ENCODE results near the gene TMC7. TPM values are rescaled to one million over a fixed set of nuclear protein-coding genes. Genes with fewer than 3 reads are reported as not detected.
"Not testable (repeated sequence)": the region's sequence is repeated elsewhere in the genome, so short reads cannot be mapped to it uniquely, and the experiment has no call there.

Gene TMC7
- polyA plus RNA-seq, 1 of the 3 experiments (the other 2 are of a cell fraction), result 0.66 TPM

DNA sequence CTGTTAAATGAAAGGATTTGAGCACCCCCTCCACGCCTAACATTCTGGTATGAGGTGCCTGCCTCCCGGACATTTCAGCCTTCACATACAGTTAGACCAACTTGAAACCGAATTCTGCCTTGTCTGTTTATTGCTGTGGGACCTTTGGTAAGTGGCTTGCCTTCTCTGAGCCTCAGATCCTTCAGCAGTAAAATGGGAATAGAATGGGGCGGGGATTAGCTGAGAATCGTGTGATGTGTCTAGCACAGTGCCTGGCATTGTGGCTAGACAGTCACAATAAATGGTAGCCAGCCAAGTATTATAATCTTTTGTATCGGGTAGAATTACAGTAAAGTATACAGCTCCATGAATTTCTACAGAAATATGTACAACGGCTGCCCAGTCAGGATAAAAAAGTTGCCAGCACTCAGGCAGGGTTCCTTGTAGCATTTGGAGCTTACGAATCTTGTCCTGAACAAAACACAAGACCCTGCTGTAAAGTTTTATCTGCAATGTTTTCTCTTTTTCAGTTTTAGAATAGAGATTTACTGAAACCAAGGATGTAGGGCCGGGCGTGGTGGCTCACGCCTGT lies 786 bp downstream of the TMC7 start:
- Histone ChIP-seq H3K9me3 (no peaks in the 10 kb centered on the region), H3K4me1 (ENCODE audit: control insufficient read depth in 1 of 2, insufficient read depth in 2 of 2, low read depth in 1 of 2, low read length in 1 of 2) (peaks cover 0 to 3% of the 10 kb centered on the region in 2 experiments; a peak in 1 of 4 replicates), H3K27ac (ENCODE audit: low read depth in 2 of 2, low read length in 1 of 2) (peak overlapping the region; percentile 24 to 33; a peak in 2 of 4 replicates), H3K79me2 (ENCODE audit: insufficient read depth) (no peaks in the 10 kb centered on the region), H2AFZ (ENCODE audit: low read depth) (peak overlapping the region; percentile 77), H3F3A (replicated peaks; ENCODE audit: insufficient read depth) (peaks cover 6% of the 10 kb centered on the region), H3K27me3 (ENCODE audit: insufficient read depth) (no peaks in the 10 kb centered on the region), H3K9me2 (no peaks in the 10 kb centered on the region), H3K9ac (peak overlapping the region; percentile 71), H3K4me3 (ENCODE audit: low read depth in 2 of 2, low read length in 1 of 2) (peak overlapping the region; percentile 61 to 77), H3K36me3 (replicated peaks in 1 of 2; ENCODE audit: control insufficient read depth in 1 of 2, insufficient read depth in 2 of 2, low read length in 1 of 2) (no peaks in the 10 kb centered on the region), H4K20me1 (ENCODE audit: insufficient read depth) (no peaks in the 10 kb centered on the region), H3K4me2 (peak overlapping the region; percentile 84)
- ChIA-PET CTCF (interaction anchor here (0.7 to 3.0 kb wide), 11 partner anchors 9 to 984 kb away, joined by 3 to 21 read pairs (median 5); no protein-coding TSS in a partner anchor), POLR2A (no interaction called here)
- 67% methylated on average over 11 of the region's 11 CpGs for WGBS (ENCODE audit: low lambda C conversion rate)
- DNase-seq, result no peak
- TF ChIP-seq TAF1 (IDR thresholded peaks at IDR 0.05; ENCODE audit: borderline replicate concordance, low read depth, low read length) (no peak), EP300 (IDR thresholded peaks at IDR 0.05; ENCODE audit: borderline replicate concordance in 1 of 2, low read depth in 1 of 2, low read length in 1 of 2) (no peak)
- TF ChIP-seq, protein P1, sequence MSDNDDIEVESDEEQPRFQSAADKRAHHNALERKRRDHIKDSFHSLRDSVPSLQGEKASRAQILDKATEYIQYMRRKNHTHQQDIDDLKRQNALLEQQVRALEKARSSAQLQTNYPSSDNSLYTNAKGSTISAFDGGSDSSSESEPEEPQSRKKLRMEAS (IDR thresholded peaks at IDR 0.05; ENCODE audit: low read depth), result no peak
- TF ChIP-seq, protein P2, sequence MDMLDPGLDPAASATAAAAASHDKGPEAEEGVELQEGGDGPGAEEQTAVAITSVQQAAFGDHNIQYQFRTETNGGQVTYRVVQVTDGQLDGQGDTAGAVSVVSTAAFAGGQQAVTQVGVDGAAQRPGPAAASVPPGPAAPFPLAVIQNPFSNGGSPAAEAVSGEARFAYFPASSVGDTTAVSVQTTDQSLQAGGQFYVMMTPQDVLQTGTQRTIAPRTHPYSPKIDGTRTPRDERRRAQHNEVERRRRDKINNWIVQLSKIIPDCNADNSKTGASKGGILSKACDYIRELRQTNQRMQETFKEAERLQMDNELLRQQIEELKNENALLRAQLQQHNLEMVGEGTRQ (IDR thresholded peaks at IDR 0.05; ENCODE audit: borderline replicate concordance, low read depth, low read length), result no peak

DNA sequence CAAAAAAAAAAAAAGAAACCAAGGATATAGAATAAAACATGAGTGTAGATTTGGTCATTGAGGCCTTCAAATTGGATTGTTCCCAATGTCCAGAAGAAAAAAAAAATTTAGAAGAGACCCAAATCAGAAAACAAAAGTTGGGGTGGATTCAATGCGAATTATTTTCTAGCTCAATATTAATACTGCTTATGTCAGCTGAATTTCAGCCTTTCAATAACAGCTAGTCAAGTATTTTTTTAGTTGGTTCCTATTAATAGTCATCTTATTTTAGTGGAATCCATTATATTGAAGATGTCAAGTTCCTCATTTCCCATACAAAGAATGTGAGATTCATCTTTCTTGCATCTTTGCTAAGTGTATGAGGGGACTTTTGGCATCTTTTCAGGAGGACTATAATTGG lies 1.5 kb downstream of the TMC7 start:
- H3K4me3 ChIP-seq (ENCODE audit: low read depth in 2 of 2, low read length in 1 of 2); H4K20me1 ChIP-seq (ENCODE audit: insufficient read depth); H3F3A ChIP-seq (replicated peaks; ENCODE audit: insufficient read depth); H3K27ac ChIP-seq (ENCODE audit: low read depth in 2 of 2, low read length in 1 of 2); H3K9me2 ChIP-seq; H3K36me3 ChIP-seq (replicated peaks in 1 of 2; ENCODE audit: control insufficient read depth in 1 of 2, insufficient read depth in 2 of 2, low read length in 1 of 2); H3K9ac ChIP-seq; DNase-seq; H3K9me3 ChIP-seq; H3K79me2 ChIP-seq (ENCODE audit: insufficient read depth); H3K4me2 ChIP-seq; H2AFZ ChIP-seq (ENCODE audit: low read depth); H3K4me1 ChIP-seq (ENCODE audit: control insufficient read depth in 1 of 2, insufficient read depth in 2 of 2, low read depth in 1 of 2, low read length in 1 of 2); POLR2A ChIA-PET; H3K27me3 ChIP-seq (ENCODE audit: insufficient read depth): not testable (repeated sequence)
- whole genome bisulfite sequencing (ENCODE audit: low lambda C conversion rate), result 100% methylated on average over 1 of the region's 1 CpG
- CTCF ChIA-PET, result interaction anchor here (0.7 to 3.0 kb wide), 9 partner anchors 8 to 517 kb away, joined by 3 to 21 read pairs (median 5); no protein-coding TSS in a partner anchor

DNA sequence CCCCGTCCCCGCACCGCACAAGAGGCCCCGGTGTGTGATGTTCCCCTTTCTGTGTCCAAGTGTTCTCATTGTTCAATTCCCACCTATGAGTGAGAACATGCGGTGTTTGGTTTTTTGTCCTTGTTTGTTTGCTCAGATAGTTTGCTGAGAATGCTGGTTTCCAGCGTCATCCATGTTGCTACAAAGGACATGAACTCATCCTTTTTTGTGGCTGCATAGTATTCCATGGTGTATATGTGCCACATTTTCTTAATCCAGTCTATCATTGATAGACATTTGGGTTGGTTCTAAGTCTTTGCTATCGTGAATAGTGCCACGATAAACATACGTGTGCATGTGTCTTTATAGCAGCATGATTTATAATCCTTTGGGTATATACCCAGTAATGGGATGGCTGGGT lies 8.0 kb downstream of the TMC7 start:
- H3K9ac ChIP-seq; H3K4me2 ChIP-seq; H3K79me2 ChIP-seq (ENCODE audit: insufficient read depth); H3K36me3 ChIP-seq (replicated peaks in 1 of 2; ENCODE audit: control insufficient read depth in 1 of 2, insufficient read depth in 2 of 2, low read length in 1 of 2); H3K27ac ChIP-seq (ENCODE audit: low read depth in 2 of 2, low read length in 1 of 2); H3F3A ChIP-seq (replicated peaks; ENCODE audit: insufficient read depth); DNase-seq; H4K20me1 ChIP-seq (ENCODE audit: insufficient read depth); H3K4me1 ChIP-seq (ENCODE audit: control insufficient read depth in 1 of 2, insufficient read depth in 2 of 2, low read depth in 1 of 2, low read length in 1 of 2); H3K9me2 ChIP-seq; CTCF ChIA-PET; H3K27me3 ChIP-seq (ENCODE audit: insufficient read depth); H3K4me3 ChIP-seq (ENCODE audit: low read depth in 2 of 2, low read length in 1 of 2); H3K9me3 ChIP-seq; H2AFZ ChIP-seq (ENCODE audit: low read depth); POLR2A ChIA-PET: not testable (repeated sequence)
- WGBS (ENCODE audit: low lambda C conversion rate), result 88% methylated on average over 9 of the region's 9 CpGs

DNA sequence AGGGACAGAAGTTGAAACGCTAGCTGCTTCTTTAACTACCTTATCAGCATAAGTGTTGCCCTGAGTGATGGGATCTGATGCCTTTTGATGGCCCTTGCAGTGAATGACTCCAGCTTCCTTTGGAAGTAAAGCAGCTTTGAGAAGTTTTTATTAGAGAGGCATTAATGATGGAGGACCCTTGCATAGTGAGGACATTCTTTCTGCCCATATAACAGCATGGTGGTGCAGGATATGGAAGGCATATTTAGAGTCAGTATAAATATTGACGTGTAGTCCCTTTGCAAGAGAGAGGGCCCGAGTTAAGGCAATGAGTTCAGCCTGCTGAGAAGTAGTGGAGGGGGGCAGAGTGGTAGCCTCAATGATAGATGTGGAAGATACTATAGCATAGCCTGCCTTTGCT lies 9.8 kb downstream of the TMC7 start:
- not testable (repeated sequence) for H2AFZ ChIP-seq (ENCODE audit: low read depth)
- CTCF ChIA-PET, result interaction anchor here (0.9 to 1.2 kb wide), 2 partner anchors 9 to 10 kb away, joined by 3 to 4 read pairs; no protein-coding TSS in a partner anchor

DNA sequence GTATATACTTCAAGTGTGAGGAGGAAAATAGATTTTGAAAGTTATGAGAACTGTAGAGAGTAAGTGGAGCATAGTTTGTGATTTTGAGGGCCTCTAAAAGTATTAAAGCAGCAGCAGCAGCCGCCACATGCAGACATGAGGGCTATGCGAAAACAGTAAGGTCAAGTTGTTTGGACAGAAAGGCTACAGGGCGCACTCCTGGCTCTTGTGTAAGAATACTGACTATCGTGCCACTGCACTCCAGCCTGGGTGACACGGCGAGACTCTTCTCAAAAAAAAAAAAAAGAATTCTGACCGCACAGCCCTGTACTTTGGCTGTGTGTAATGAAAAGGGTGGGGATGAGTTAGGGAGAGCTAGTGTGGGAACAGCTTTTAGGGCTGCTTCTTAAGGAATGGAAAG lies 10.4 kb downstream of the TMC7 start:
- POLR2A ChIA-PET; H3K9ac ChIP-seq; H3K27ac ChIP-seq (ENCODE audit: low read depth in 2 of 2, low read length in 1 of 2); H3F3A ChIP-seq (replicated peaks; ENCODE audit: insufficient read depth); H3K9me2 ChIP-seq; H2AFZ ChIP-seq (ENCODE audit: low read depth); H3K4me3 ChIP-seq (ENCODE audit: low read depth in 2 of 2, low read length in 1 of 2); H3K9me3 ChIP-seq; H3K4me2 ChIP-seq; H3K27me3 ChIP-seq (ENCODE audit: insufficient read depth); H3K4me1 ChIP-seq (ENCODE audit: control insufficient read depth in 1 of 2, insufficient read depth in 2 of 2, low read depth in 1 of 2, low read length in 1 of 2); H3K36me3 ChIP-seq (replicated peaks in 1 of 2; ENCODE audit: control insufficient read depth in 1 of 2, insufficient read depth in 2 of 2, low read length in 1 of 2); DNase-seq; H3K79me2 ChIP-seq (ENCODE audit: insufficient read depth); H4K20me1 ChIP-seq (ENCODE audit: insufficient read depth): not testable (repeated sequence)
- CTCF ChIA-PET, result interaction anchor here (1.2 kb wide), 1 partner anchor 11 kb away, joined by 4 read pairs; no protein-coding TSS in a partner anchor
- 78% methylated on average over 7 of the region's 7 CpGs for WGBS (ENCODE audit: low lambda C conversion rate)

More for the DNA sequence above, 9.8 kb downstream of the TMC7 start:
- POLR2A ChIA-PET; H3K9me3 ChIP-seq; H3K27me3 ChIP-seq (ENCODE audit: insufficient read depth); H3F3A ChIP-seq (replicated peaks; ENCODE audit: insufficient read depth); DNase-seq; H3K36me3 ChIP-seq (replicated peaks in 1 of 2; ENCODE audit: control insufficient read depth in 1 of 2, insufficient read depth in 2 of 2, low read length in 1 of 2); H3K79me2 ChIP-seq (ENCODE audit: insufficient read depth); H3K9me2 ChIP-seq; H3K9ac ChIP-seq; H3K4me2 ChIP-seq; H3K27ac ChIP-seq (ENCODE audit: low read depth in 2 of 2, low read length in 1 of 2); H3K4me1 ChIP-seq (ENCODE audit: control insufficient read depth in 1 of 2, insufficient read depth in 2 of 2, low read depth in 1 of 2, low read length in 1 of 2); H3K4me3 ChIP-seq (ENCODE audit: low read depth in 2 of 2, low read length in 1 of 2); H4K20me1 ChIP-seq (ENCODE audit: insufficient read depth): not testable (repeated sequence)
- 78% methylated on average over 3 of the region's 3 CpGs for WGBS (ENCODE audit: low lambda C conversion rate)

Data from SK-N-SH (cell line).